SK-N-SH (cell line): Measurements from ENCODE around the gene RAD51B. TPM values are rescaled to one million over a fixed set of nuclear protein-coding genes. Genes with fewer than 3 reads are reported as not detected.

ENCODE experiments used
- ELF1 ChIP-seq: IDR thresholded peaks from 2 replicates; pipeline ENCODE4 v1.4.0; 2012
- FOXJ3 ChIP-seq: sonication (generic); formaldehyde crosslinking; IDR thresholded peaks from 2 replicates; pipeline ENCODE4 v1.5.1; 2020; ENCODE audit warnings: mild to moderate bottlenecking, missing genetic modification reagents
- FOXM1 ChIP-seq: IDR thresholded peaks from 2 replicates; pipeline ENCODE4 v1.4.0; 2012; ENCODE audit warnings: low read depth, mild to moderate bottlenecking
- GATA2 ChIP-seq: sonication (generic); formaldehyde crosslinking; IDR thresholded peaks from 2 replicates; pipeline ENCODE4 v1.5.0; 2020; ENCODE audit warnings: mild to moderate bottlenecking, missing genetic modification reagents
- PBX3 ChIP-seq: IDR thresholded peaks from 2 replicates; pipeline ENCODE4; 2012
- POLR2AphosphoS5 ChIP-seq: IDR thresholded peaks from 2 replicates; pipeline ENCODE4 v1.6.1; 2012; ENCODE audit warnings: low read depth, low read length
- RAD21 ChIP-seq: IDR thresholded peaks from 2 replicates; pipeline ENCODE4 v1.6.1; 2012; ENCODE audit warnings: mild to moderate bottlenecking, low read length
- REST ChIP-seq: IDR thresholded peaks from 2 replicates; pipeline ENCODE4 v1.6.1; 2012; ENCODE audit warnings: mild to moderate bottlenecking, low read depth, low read length, moderate library complexity
- RFX5 ChIP-seq: IDR thresholded peaks from 2 replicates; pipeline ENCODE4 v1.6.1; 2012; ENCODE audit warnings: mild to moderate bottlenecking, improper control_type of control experiment, low read length
- SIN3A ChIP-seq: IDR thresholded peaks from 2 replicates; pipeline ENCODE4 v1.6.1; 2012; ENCODE audit warnings: low read depth, mild to moderate bottlenecking, low read length, moderate library complexity, borderline replicate concordance
- USF1 ChIP-seq: IDR thresholded peaks from 2 replicates; pipeline ENCODE4 v1.4.0; 2012; ENCODE audit warnings: low read depth, borderline replicate concordance
- USF2 ChIP-seq: fragments of 150-350 bp; IDR thresholded peaks from 2 replicates; pipeline ENCODE4 v1.6.1; 2017; ENCODE audit warnings: antibody characterized with exemption, low read length, low read depth, borderline replicate concordance
- YY1 ChIP-seq: IDR thresholded peaks from 2 replicates; pipeline ENCODE4 v1.4.0; 2012; ENCODE audit warnings: low read depth, mild to moderate bottlenecking
- polyA plus RNA-seq, 3 experiments: library from polyadenylated mRNA; depleted of rRNA; stranded (reverse); fragments of >200 nt; gene quantifications; 2 replicates each; pipeline ENCODE4 v1.2.3, GENCODE V29; 2012

Gene RAD51B
- polyA plus RNA-seq, 1 of the 3 experiments (the other 2 are of a cell fraction), result 6.0 TPM

- TF ChIP-seq REST, result no peak
- TF ChIP-seq POLR2AphosphoS5, result no peak
- TF ChIP-seq SIN3A, result no peak
- no peak for TF ChIP-seq GATA2
- TF ChIP-seq YY1, result no peak
- TF ChIP-seq FOXJ3 (CRISPR knock-in tag), result no peak
- TF ChIP-seq RFX5, result no peak
- no peak for TF ChIP-seq RAD21
- TF ChIP-seq PBX3, result no peak
- no peak for TF ChIP-seq FOXM1
- TF ChIP-seq USF2, result no peak
- TF ChIP-seq USF1, result no peak
- TF ChIP-seq ELF1, result no peak
Measured at GRCh38 chr14:68492381-68493151, 673.0 kb downstream of the RAD51B start (continued).
